ENCODE measurements around the gene ELMOD3.

- TF ChIP-seq CTCF (IDR thresholded peaks at IDR 0.05 in 4 of 5, conservative IDR thresholded peaks at IDR 0.05 in 1 of 5) (no peak), POLR2A (IDR thresholded peaks at IDR 0.05) (no peak)
Observed at GRCh38 chr2:85438201-85439024, 83.8 kb downstream of the ELMOD3 start.
